ENCODE measurements around the gene NFE2. TPM values are rescaled to one million over a fixed set of nuclear protein-coding genes. Genes with fewer than 3 reads are reported as not detected.

Gene NFE2
- total RNA-seq, 1 donor from 2014 or later, result 0.45 TPM

- Mint-ChIP-seq H3K27me3 (ENCODE audit: low read depth) (no peaks in the 10 kb centered on the region), H3K4me3 (no peak within 1 kb of the TSS), H3K36me3 (peaks cover 42% of the 10 kb centered on the region), H3K27ac (no peak within 1 kb of the TSS), H3K4me1 (peaks cover 61% of the 10 kb centered on the region), H3K9me3 (no peaks in the 10 kb centered on the region)
- peak; percentile 88 to 91 for DNase-seq (ENCODE audit: low spot score in 2 of 2, unreplicated experiment in 2 of 2)
- no peak for TF ChIP-seq CTCF (IDR thresholded peaks at IDR 0.05; ENCODE audit: unreplicated experiment)
These were observed 20.2 kb downstream of the NFE2 start, which contains the start of gene HNRNPA1 for GRCh38 chr12:54280468-54281260. Gene HNRNPA1, plus strand, starts transcription at chr12:54280726. Its CDS starts 82 bp downstream, at chr12:54280808.

- Mint-ChIP-seq H3K27ac (no peak within 1 kb of the TSS), H3K4me3 (no peak within 1 kb of the TSS), H3K27me3 (ENCODE audit: low read depth) (no peaks in the 10 kb centered on the region)
These were observed 21.0 kb downstream of the NFE2 start, which contains the start of gene CBX5 for GRCh38 chr12:54279632-54280467. Gene CBX5, minus strand, starts transcription at chr12:54280122. Its CDS starts 22,472 bp downstream, at chr12:54257650.

GRCh38 chr12:54279227-54279631 lies 21.6 kb downstream of the NFE2 start:
- TF ChIP-seq CTCF (IDR thresholded peaks at IDR 0.05; ENCODE audit: unreplicated experiment), result no peak
- Mint-ChIP-seq H3K27ac (no peak overlapping the region), H3K9me3 (no peaks in the 10 kb centered on the region), H3K27me3 (ENCODE audit: low read depth) (no peaks in the 10 kb centered on the region), H3K4me3 (no peak overlapping the region), H3K4me1 (peaks cover 47% of the 10 kb centered on the region), H3K36me3 (peaks cover 32% of the 10 kb centered on the region)
- no peak for DNase-seq (ENCODE audit: low spot score in 2 of 2, unreplicated experiment in 2 of 2)

More at GRCh38 chr12:54279632-54280467, 21.0 kb downstream of the NFE2 start, which contains the start of gene CBX5:
- TF ChIP-seq CTCF (IDR thresholded peaks at IDR 0.05; ENCODE audit: unreplicated experiment), result no peak
- peak; percentile 99 to 100 for DNase-seq (ENCODE audit: low spot score in 2 of 2, unreplicated experiment in 2 of 2)
- Mint-ChIP-seq H3K36me3 (peaks cover 35% of the 10 kb centered on the region), H3K9me3 (no peaks in the 10 kb centered on the region), H3K4me1 (peaks cover 54% of the 10 kb centered on the region)

GRCh38 chr12:54277823-54278276 lies 23.0 kb downstream of the NFE2 start:
- H3K9me3 Mint-ChIP-seq, result no peaks in the 10 kb centered on the region
- no peak for TF ChIP-seq CTCF (IDR thresholded peaks at IDR 0.05; ENCODE audit: unreplicated experiment)
- H3K27me3 Mint-ChIP-seq (ENCODE audit: low read depth), result no peaks in the 10 kb centered on the region
- H3K4me3 Mint-ChIP-seq, result no peak overlapping the region
- no peak for DNase-seq (ENCODE audit: low spot score in 2 of 2, unreplicated experiment in 2 of 2)
- H3K4me1 Mint-ChIP-seq, result peaks cover 37% of the 10 kb centered on the region
- no peak overlapping the region for H3K27ac Mint-ChIP-seq
- peaks cover 25% of the 10 kb centered on the region for H3K36me3 Mint-ChIP-seq

- Mint-ChIP-seq H3K9me3 (no peaks in the 10 kb centered on the region), H3K27me3 (ENCODE audit: low read depth) (no peaks in the 10 kb centered on the region), H3K4me1 (peaks cover 38% of the 10 kb centered on the region), H3K36me3 (peaks cover 10% of the 10 kb centered on the region), H3K27ac (peak overlapping the region; percentile 86), H3K4me3 (peak overlapping the region; percentile 30)
- no peak for DNase-seq (ENCODE audit: low spot score in 2 of 2, unreplicated experiment in 2 of 2)
- no peak for TF ChIP-seq CTCF (IDR thresholded peaks at IDR 0.05; ENCODE audit: unreplicated experiment)
These were observed 24.4 kb downstream of the NFE2 start for GRCh38 chr12:54276368-54276767.
